IMR-90 (cell line): Measurements from ENCODE around the gene ELOB. TPM values are rescaled to one million over a fixed set of nuclear protein-coding genes. Genes with fewer than 3 reads are reported as not detected.

ENCODE experiments used
- ATAC-seq: fragments of 200-7000 bp; cut with Tn5 transposase; 2 replicates; pipeline ENCODE4 v1.9.1; 2020; ENCODE audit warnings: low read depth, mild to moderate bottlenecking, moderate library complexity
- BruUV-seq: library from RNA; stranded (reverse); fragments of 400-500 nt; replicated peaks from 2 replicates; lab custom pipeline; 2021; lab: Mats Ljungman, UMichigan
- CTCF ChIA-PET: fragments of 300-600 bp; formaldehyde crosslinking; extraction: SDS; loops from one replicate; lab custom pipeline; 2021; ENCODE audit warnings: antibody characterized with exemption; lab: Yijun Ruan, JAX
- POLR2A ChIA-PET: fragments of 300-600 bp; sonication (Branson Sonifier 250); formaldehyde crosslinking; loops from one replicate; lab custom pipeline; 2022; ENCODE audit warnings: antibody characterized with exemption; ENCODE audit not compliant: unreplicated experiment; lab: Charles Lee
- DNase-seq: peaks from one replicate; pipeline ENCODE4 v3.0.0; 2013
- H2AFZ ChIP-seq: replicated peaks from 2 replicates; pipeline ENCODE3; 2013; ENCODE audit warnings: low read length, mild to moderate bottlenecking; ENCODE audit not compliant: poor library complexity
- H2AK5ac ChIP-seq: 2 replicates; pipeline ENCODE4 v1.6.1; 2013; ENCODE audit warnings: low read depth, low read length, inconsistent platforms
- H2AK9ac ChIP-seq: replicated peaks from 2 replicates; pipeline ENCODE3; 2013; ENCODE audit warnings: mild to moderate bottlenecking, low read depth, low read length, moderate library complexity; ENCODE audit not compliant: poor library complexity
- H2BK120ac ChIP-seq: 2 replicates; pipeline ENCODE4 v1.6.1; 2013; ENCODE audit warnings: low read depth, low read length, inconsistent platforms
- H2BK15ac ChIP-seq: 3 replicates; pipeline ENCODE4 v1.6.1; 2013; ENCODE audit warnings: low read depth, low read length, inconsistent platforms
- H2BK20ac ChIP-seq: 2 replicates; pipeline ENCODE4 v1.6.1; 2013; ENCODE audit warnings: low read depth, mild to moderate bottlenecking, inconsistent platforms, low read length, moderate library complexity
- H2BK5ac ChIP-seq: 2 replicates; pipeline ENCODE4 v1.6.1; 2013; ENCODE audit warnings: mild to moderate bottlenecking, low read depth, low read length, inconsistent platforms; ENCODE audit not compliant: poor library complexity, severe bottlenecking
- H3K14ac ChIP-seq: replicated peaks from 2 replicates; pipeline ENCODE4 v1.6.1; 2013; ENCODE audit warnings: low read depth, low read length, inconsistent platforms
- H3K18ac ChIP-seq: 2 replicates; pipeline ENCODE4 v1.6.1; 2013; ENCODE audit warnings: low read depth, low read length, control low read depth
- H3K23ac ChIP-seq: 2 replicates; pipeline ENCODE4 v1.6.1; 2013; ENCODE audit warnings: low read depth, low read length, inconsistent platforms
- H3K27ac ChIP-seq: 2 replicates; pipeline ENCODE4 v1.5.1; 2013; ENCODE audit warnings: mild to moderate bottlenecking, control low read depth, low read length; ENCODE audit not compliant: insufficient read depth
- H3K27me3 ChIP-seq: 2 replicates; pipeline ENCODE4 v1.6.1; 2013; ENCODE audit warnings: low read length; ENCODE audit not compliant: control insufficient read depth, insufficient read depth
- H3K36me3 ChIP-seq: 2 replicates; pipeline ENCODE4 v1.6.1; 2013; ENCODE audit warnings: low read length, mixed read lengths; ENCODE audit not compliant: control insufficient read depth, insufficient read depth
- H3K4ac ChIP-seq: 2 replicates; pipeline ENCODE4 v1.6.1; 2013; ENCODE audit warnings: low read depth, low read length, inconsistent platforms
- H3K4me1 ChIP-seq: 2 replicates; pipeline ENCODE4 v1.6.1; 2013; ENCODE audit warnings: low read length, mixed read lengths; ENCODE audit not compliant: control insufficient read depth, insufficient read depth
- H3K4me2 ChIP-seq: 2 replicates; pipeline ENCODE4 v1.6.1; 2013; ENCODE audit warnings: low read depth, mild to moderate bottlenecking, control low read depth, low read length, moderate library complexity
- H3K4me3 ChIP-seq: 2 replicates; pipeline ENCODE4 v1.5.1; 2013; ENCODE audit warnings: low read depth, mild to moderate bottlenecking, control low read depth, low read length, moderate library complexity; ENCODE audit not compliant: insufficient read depth
- H3K56ac ChIP-seq: 2 replicates; pipeline ENCODE4 v1.6.1; 2013; ENCODE audit warnings: low read length, inconsistent platforms; ENCODE audit not compliant: insufficient read depth; ENCODE audit errors: extremely low read depth
- H3K79me1 ChIP-seq, 2 experiments: 2 replicates each; pipeline ENCODE4 v1.6.1; 2013; ENCODE audit warnings: low read length in 2 of 2, inconsistent platforms in 1 of 2, low read depth in 1 of 2
- H3K9ac ChIP-seq: 2 replicates; pipeline ENCODE4 v1.6.1; 2013; ENCODE audit warnings: low read depth, low read length, control low read depth
- H3K9me1 ChIP-seq: 2 replicates; pipeline ENCODE4 v1.6.1; 2013; ENCODE audit warnings: low read length, inconsistent platforms; ENCODE audit not compliant: insufficient read depth
- H3K9me3 ChIP-seq: 2 replicates; pipeline ENCODE4 v1.6.1; 2013; ENCODE audit warnings: low read length; ENCODE audit not compliant: control insufficient read depth, insufficient read depth
- H4K20me1 ChIP-seq: 2 replicates; pipeline ENCODE4 v1.6.1; 2013; ENCODE audit warnings: low read length, inconsistent platforms; ENCODE audit not compliant: insufficient read depth
- H4K5ac ChIP-seq: 2 replicates; pipeline ENCODE4 v1.6.1; 2013; ENCODE audit warnings: mild to moderate bottlenecking, low read depth, low read length, control low read depth
- H4K8ac ChIP-seq, 2 experiments: 2 replicates each; pipeline ENCODE4 v1.6.1; 2013; ENCODE audit warnings: low read depth in 2 of 2, low read length in 2 of 2, control low read depth in 1 of 2, inconsistent platforms in 1 of 2
- H4K91ac ChIP-seq: 2 replicates; pipeline ENCODE4 v1.6.1; 2013; ENCODE audit warnings: low read depth, low read length, inconsistent platforms; ENCODE audit not compliant: insufficient read depth
- BHLHE40 ChIP-seq: fragments of 150-350 bp; IDR thresholded peaks from 2 replicates; pipeline ENCODE4 v1.6.1; 2016; ENCODE audit warnings: mild to moderate bottlenecking, low read depth, low read length
- CEBPB ChIP-seq: IDR thresholded peaks from 2 replicates; pipeline ENCODE4 v1.6.1; 2012; ENCODE audit warnings: low read depth, low read length, improper control_type of control experiment
- FOS ChIP-seq: fragments of 150-350 bp; IDR thresholded peaks from 2 replicates; pipeline ENCODE4 v1.6.1; 2016; ENCODE audit warnings: low read depth, low read length
- MAFK ChIP-seq: IDR thresholded peaks from 2 replicates; pipeline ENCODE4 v1.6.1; 2012; ENCODE audit warnings: low read depth, low read length, improper control_type of control experiment
- MAZ ChIP-seq: IDR thresholded peaks from 2 replicates; pipeline ENCODE4 v1.6.1; 2012; ENCODE audit warnings: low read depth, mild to moderate bottlenecking, low read length, improper control_type of control experiment, moderate library complexity, borderline replicate concordance
- MXI1 ChIP-seq: IDR thresholded peaks from 2 replicates; pipeline ENCODE4 v1.6.1; 2012; ENCODE audit warnings: low read depth, mild to moderate bottlenecking, low read length, moderate library complexity, borderline replicate concordance
- NFE2L2 ChIP-seq: fragments of 150-350 bp; IDR thresholded peaks from 2 replicates; pipeline ENCODE4 v1.6.1; 2016; ENCODE audit warnings: low read depth, mild to moderate bottlenecking, low read length
- POLR2A ChIP-seq: IDR thresholded peaks from 2 replicates; pipeline ENCODE4 v1.6.1; 2012; ENCODE audit warnings: mild to moderate bottlenecking, low read depth, low read length
- RCOR1 ChIP-seq: IDR thresholded peaks from 2 replicates; pipeline ENCODE4 v1.6.1; 2012; ENCODE audit warnings: mild to moderate bottlenecking, low read length, improper control_type of control experiment; ENCODE audit not compliant: insufficient replicate concordance
- SMC3 ChIP-seq: fragments of 150-350 bp; IDR thresholded peaks from 2 replicates; pipeline ENCODE4 v1.6.1; 2016; ENCODE audit warnings: low read depth, mild to moderate bottlenecking, antibody characterized with exemption, low read length, moderate library complexity
- WGBS, 2 experiments: methylation state at CpG; one replicate each; pipeline versions ENCODE4 v1.1.5 to v1.1.7; 2013; ENCODE audit warnings: missing lambda C conversion rate in 2 of 2; ENCODE audit not compliant: insufficient read length in 1 of 2; ENCODE audit errors: extremely low coverage in 2 of 2; 5-methylcytosine and 5-hydroxymethylcytosine counted together
- dilution Hi-C: fragments of 300-500 bp; cut with HindIII; formaldehyde crosslinking; loops from one replicate; pipeline ENCODE4 v1.14.3; 2018; ENCODE audit warnings: low sequenced_read_pairs; ENCODE audit not compliant: unreplicated experiment
- in situ Hi-C: fragments of 300-500 bp; cut with MboI; formaldehyde crosslinking; loops from 3 replicates; pipeline ENCODE4 v1.14.3; 2019; ENCODE audit warnings: low sequenced_read_pairs, inconsistent platforms, mixed read lengths
- intact Hi-C: fragments of 100-400 bp; cut with micrococcal nuclease; formaldehyde crosslinking; loops from 2 replicates; pipeline ENCODE4 v1.10.0; 2022
- polyA plus RNA-seq, 3 experiments: library from polyadenylated mRNA; depleted of rRNA; stranded (reverse); fragments of >200 nt; gene quantifications; 2 replicates each; pipeline ENCODE4 v1.2.3, GENCODE V29; 2012; ENCODE audit warnings: low replicate concordance in 1 of 3
- total RNA-seq: library from RNA; depleted of rRNA; stranded (reverse); fragments of >200 nt; gene quantifications from 2 replicates; pipeline ENCODE4 v1.2.3, GENCODE V29; 2012
- TF ChIP-seq, protein P1 (sequence below): fragments of 150-350 bp; IDR thresholded peaks from 2 replicates; pipeline ENCODE4 v1.6.1; 2016; ENCODE audit warnings: low read depth, mild to moderate bottlenecking, low read length, moderate library complexity, borderline replicate concordance
- TF ChIP-seq, protein P2 (sequence below): fragments of 150-350 bp; IDR thresholded peaks from 2 replicates; pipeline ENCODE4 v1.6.1; 2017; ENCODE audit warnings: mild to moderate bottlenecking, antibody characterized with exemption, low read length, low read depth
- TF ChIP-seq, protein P3 (sequence below): conservative IDR thresholded peaks from 2 replicates; pipeline ENCODE4 v1.5.1; 2012; ENCODE audit warnings: mild to moderate bottlenecking, low read depth, low read length, improper control_type of control experiment

The ELOB gene
- total and polyA plus RNA-seq, 2 of the 4 experiments (the other 2 are of a cell fraction) = 442 to 5,859 TPM

DNA sequence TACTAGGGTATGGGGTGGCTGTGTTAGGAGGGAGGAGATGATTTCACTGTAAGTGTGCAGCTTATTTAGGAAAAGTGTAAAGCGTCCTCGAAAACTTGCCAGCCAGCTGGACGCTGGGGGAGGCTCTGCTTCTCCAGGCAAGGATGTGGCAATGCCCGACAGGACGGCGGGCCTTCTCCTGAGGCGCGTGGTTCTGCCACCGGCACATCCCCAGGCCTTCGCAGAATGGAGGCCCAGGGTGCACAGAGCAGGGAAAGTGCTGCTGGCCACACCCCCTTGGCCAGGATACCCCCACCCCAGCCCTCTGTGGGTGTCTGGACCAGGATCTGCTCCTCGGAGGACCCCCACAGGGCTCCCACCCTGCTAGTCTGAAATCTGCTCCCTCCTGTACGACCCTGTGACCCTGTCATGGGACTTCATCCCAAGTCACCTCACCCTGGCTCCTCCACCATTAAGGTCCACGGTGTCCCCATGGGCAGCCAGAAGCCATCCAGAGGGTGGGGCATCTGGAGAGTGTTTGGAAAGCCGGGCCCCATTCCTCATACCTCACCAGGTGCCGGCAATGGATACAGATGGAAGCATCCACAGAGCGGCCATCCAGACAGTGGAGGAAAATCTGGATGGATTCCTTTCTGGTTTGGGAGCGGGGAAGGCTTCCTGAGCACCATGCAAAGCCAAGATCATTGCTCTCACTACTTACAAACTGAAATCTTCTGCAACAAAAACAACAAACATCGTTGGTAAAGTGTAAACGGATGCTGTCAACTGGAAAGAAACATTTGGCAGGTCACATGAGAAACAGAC is 33.9 kb downstream of the ELOB start:
- ATAC-seq (no peak), DNase-seq (no peak)
- Histone ChIP-seq H3K4ac (no peak overlapping the region), H2BK15ac (no peak overlapping the region), H4K5ac (no peak overlapping the region), H3K4me1 (no peaks in the 10 kb centered on the region), H3K9me1 (no peaks in the 10 kb centered on the region), H2BK20ac (no peak overlapping the region), H3K56ac (no peak overlapping the region), H2BK5ac (no peak overlapping the region), H3K9ac (no peak overlapping the region), H3K4me2 (no peak overlapping the region), H2BK120ac (no peak overlapping the region), H3K9me3 (no peaks in the 10 kb centered on the region), H4K8ac (no peak overlapping the region), H3K27me3 (no peaks in the 10 kb centered on the region; the same call in 1 of the 2 replicates), H2AK5ac (no peak overlapping the region), H2AK9ac (no peak overlapping the region), H3K36me3 (no peaks in the 10 kb centered on the region), H4K91ac (no peak overlapping the region), H3K79me1 (no peaks in the 10 kb centered on the region), H3K4me3 (no peak overlapping the region), H3K18ac (no peak overlapping the region), H3K27ac (no peak overlapping the region), H2AFZ (no peak overlapping the region), H3K14ac (no peak overlapping the region), H3K23ac (no peak overlapping the region), H4K20me1 (no peaks in the 10 kb centered on the region)
- WGBS, 2 experiments = 61% methylated on average over 3 of the region's 19 CpGs; no CpG with 5 or more reads in 1 of the 2 experiments
- ChIA-PET CTCF (no interaction called here), POLR2A (no interaction called here)
- intact Hi-C loops = no loop called here
- no TSS peak for BruUV-seq
- dilution Hi-C loops = no loop called here
- TF ChIP-seq BHLHE40 = no peak
- TF ChIP-seq CEBPB = no peak
- no peak for TF ChIP-seq MXI1
- no peak for TF ChIP-seq FOS
- TF ChIP-seq, protein P1, sequence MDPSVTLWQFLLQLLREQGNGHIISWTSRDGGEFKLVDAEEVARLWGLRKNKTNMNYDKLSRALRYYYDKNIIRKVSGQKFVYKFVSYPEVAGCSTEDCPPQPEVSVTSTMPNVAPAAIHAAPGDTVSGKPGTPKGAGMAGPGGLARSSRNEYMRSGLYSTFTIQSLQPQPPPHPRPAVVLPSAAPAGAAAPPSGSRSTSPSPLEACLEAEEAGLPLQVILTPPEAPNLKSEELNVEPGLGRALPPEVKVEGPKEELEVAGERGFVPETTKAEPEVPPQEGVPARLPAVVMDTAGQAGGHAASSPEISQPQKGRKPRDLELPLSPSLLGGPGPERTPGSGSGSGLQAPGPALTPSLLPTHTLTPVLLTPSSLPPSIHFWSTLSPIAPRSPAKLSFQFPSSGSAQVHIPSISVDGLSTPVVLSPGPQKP = no peak
- no peak for TF ChIP-seq MAZ
- no peak for TF ChIP-seq NFE2L2
- TF ChIP-seq, protein P2, sequence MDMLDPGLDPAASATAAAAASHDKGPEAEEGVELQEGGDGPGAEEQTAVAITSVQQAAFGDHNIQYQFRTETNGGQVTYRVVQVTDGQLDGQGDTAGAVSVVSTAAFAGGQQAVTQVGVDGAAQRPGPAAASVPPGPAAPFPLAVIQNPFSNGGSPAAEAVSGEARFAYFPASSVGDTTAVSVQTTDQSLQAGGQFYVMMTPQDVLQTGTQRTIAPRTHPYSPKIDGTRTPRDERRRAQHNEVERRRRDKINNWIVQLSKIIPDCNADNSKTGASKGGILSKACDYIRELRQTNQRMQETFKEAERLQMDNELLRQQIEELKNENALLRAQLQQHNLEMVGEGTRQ = no peak
- TF ChIP-seq RCOR1 = no peak
- no peak for TF ChIP-seq MAFK
- TF ChIP-seq, protein P3, sequence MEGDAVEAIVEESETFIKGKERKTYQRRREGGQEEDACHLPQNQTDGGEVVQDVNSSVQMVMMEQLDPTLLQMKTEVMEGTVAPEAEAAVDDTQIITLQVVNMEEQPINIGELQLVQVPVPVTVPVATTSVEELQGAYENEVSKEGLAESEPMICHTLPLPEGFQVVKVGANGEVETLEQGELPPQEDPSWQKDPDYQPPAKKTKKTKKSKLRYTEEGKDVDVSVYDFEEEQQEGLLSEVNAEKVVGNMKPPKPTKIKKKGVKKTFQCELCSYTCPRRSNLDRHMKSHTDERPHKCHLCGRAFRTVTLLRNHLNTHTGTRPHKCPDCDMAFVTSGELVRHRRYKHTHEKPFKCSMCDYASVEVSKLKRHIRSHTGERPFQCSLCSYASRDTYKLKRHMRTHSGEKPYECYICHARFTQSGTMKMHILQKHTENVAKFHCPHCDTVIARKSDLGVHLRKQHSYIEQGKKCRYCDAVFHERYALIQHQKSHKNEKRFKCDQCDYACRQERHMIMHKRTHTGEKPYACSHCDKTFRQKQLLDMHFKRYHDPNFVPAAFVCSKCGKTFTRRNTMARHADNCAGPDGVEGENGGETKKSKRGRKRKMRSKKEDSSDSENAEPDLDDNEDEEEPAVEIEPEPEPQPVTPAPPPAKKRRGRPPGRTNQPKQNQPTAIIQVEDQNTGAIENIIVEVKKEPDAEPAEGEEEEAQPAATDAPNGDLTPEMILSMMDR = no peak
- no peak for TF ChIP-seq POLR2A
- no peak for TF ChIP-seq SMC3
- in situ Hi-C loops = no loop called here
